Activated CD8-positive, alpha-beta T cell treated with anti-CD3 and anti-CD28 coated beads for 36 hours (primary cell): ENCODE results near the gene FOXO1. TPM values are rescaled to one million over a fixed set of nuclear protein-coding genes. Genes with fewer than 3 reads are reported as not detected.

Experiments
- ATAC-seq: fragments of 200-7000 bp; cut with Tn5 transposase; one replicate; pipeline ENCODE4 v1.10.0; 2021; ENCODE audit warnings: mild to moderate bottlenecking, moderate library complexity
- CTCF ChIA-PET: fragments of 350-600 bp; sonication (Branson Sonifier 250); formaldehyde crosslinking; loops from one replicate; lab custom pipeline; 2021; ENCODE audit warnings: antibody characterized with exemption; lab: Charles Lee
- POLR2A ChIA-PET: fragments of 350-600 bp; sonication (Branson Sonifier 250); formaldehyde crosslinking; loops from one replicate; lab custom pipeline; 2021; ENCODE audit warnings: antibody characterized with exemption; lab: Charles Lee
- DNase-seq: peaks from one replicate; pipeline ENCODE4 v3.0.0-alpha.2; 2020
- H3K27ac Mint-ChIP-seq: one replicate; pipeline ENCODE4 v1.8.0; 2021; ENCODE audit warnings: mild to moderate bottlenecking, mixed read lengths
- H3K27me3 Mint-ChIP-seq: one replicate; pipeline ENCODE4 v1.8.0; 2021; ENCODE audit warnings: mixed read lengths
- H3K36me3 Mint-ChIP-seq: one replicate; pipeline ENCODE4 v1.8.0; 2021; ENCODE audit warnings: low read depth, mixed read lengths
- H3K4me1 Mint-ChIP-seq: one replicate; pipeline ENCODE4 v1.8.0; 2021; ENCODE audit warnings: low read depth, mixed read lengths
- H3K4me3 Mint-ChIP-seq: one replicate; pipeline ENCODE4 v1.8.0; 2021; ENCODE audit warnings: mild to moderate bottlenecking, moderate library complexity, mixed read lengths
- H3K9me3 Mint-ChIP-seq: one replicate; pipeline ENCODE4 v1.8.0; 2021; ENCODE audit warnings: mixed read lengths
- intact Hi-C: fragments of 100-400 bp; cut with micrococcal nuclease; formaldehyde crosslinking; loops from one replicate; pipeline ENCODE4 v1.10.0; 2022
- total RNA-seq, 2 experiments: library from RNA; stranded (reverse); gene quantifications; one replicate each; pipeline ENCODE4 v1.2.3, GENCODE V29; 2021
- TF ChIP-seq, protein P1 (sequence below): fragments of 200-600 bp; IDR thresholded peaks from one replicate; pipeline ENCODE4 v1.8.0; 2022; ENCODE audit warnings: antibody characterized with exemption, mild to moderate bottlenecking

Gene FOXO1
- total RNA-seq, 2 experiments from 2014 or later: 30.6 to 30.8 TPM

DNA sequence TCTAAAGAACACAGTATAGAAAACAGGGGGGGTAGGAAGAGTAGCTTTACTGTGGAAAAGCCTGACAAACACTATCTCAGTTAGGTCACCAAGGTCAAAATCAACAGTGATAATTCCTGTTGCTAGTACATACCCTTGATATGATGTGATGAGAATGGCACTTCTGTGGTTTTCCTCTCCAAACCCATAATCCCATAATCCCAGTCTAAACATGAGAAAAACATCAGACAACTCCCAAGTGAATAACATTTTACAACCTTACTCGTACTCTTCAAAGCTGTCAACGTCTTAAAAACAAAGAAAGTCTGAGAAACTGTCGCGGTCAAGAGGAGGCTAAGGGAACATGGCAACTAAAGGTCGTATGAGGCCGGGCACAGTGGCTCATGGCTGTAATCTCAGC lies 137.6 kb downstream of the FOXO1 start:
- Mint-ChIP-seq H3K36me3 (peaks cover 16% of the 10 kb centered on the region), H3K4me3 (no peak overlapping the region), H3K27me3 (no peaks in the 10 kb centered on the region), H3K27ac (no peak overlapping the region), H3K9me3 (peaks cover 19% of the 10 kb centered on the region), H3K4me1 (peaks cover 27% of the 10 kb centered on the region)
- TF ChIP-seq, protein P1, sequence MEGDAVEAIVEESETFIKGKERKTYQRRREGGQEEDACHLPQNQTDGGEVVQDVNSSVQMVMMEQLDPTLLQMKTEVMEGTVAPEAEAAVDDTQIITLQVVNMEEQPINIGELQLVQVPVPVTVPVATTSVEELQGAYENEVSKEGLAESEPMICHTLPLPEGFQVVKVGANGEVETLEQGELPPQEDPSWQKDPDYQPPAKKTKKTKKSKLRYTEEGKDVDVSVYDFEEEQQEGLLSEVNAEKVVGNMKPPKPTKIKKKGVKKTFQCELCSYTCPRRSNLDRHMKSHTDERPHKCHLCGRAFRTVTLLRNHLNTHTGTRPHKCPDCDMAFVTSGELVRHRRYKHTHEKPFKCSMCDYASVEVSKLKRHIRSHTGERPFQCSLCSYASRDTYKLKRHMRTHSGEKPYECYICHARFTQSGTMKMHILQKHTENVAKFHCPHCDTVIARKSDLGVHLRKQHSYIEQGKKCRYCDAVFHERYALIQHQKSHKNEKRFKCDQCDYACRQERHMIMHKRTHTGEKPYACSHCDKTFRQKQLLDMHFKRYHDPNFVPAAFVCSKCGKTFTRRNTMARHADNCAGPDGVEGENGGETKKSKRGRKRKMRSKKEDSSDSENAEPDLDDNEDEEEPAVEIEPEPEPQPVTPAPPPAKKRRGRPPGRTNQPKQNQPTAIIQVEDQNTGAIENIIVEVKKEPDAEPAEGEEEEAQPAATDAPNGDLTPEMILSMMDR: no peak
- ChIA-PET POLR2A (no interaction called here), CTCF (no interaction called here)
- intact Hi-C loops: no loop called here
- ATAC-seq (no peak), DNase-seq (no peak)

DNA sequence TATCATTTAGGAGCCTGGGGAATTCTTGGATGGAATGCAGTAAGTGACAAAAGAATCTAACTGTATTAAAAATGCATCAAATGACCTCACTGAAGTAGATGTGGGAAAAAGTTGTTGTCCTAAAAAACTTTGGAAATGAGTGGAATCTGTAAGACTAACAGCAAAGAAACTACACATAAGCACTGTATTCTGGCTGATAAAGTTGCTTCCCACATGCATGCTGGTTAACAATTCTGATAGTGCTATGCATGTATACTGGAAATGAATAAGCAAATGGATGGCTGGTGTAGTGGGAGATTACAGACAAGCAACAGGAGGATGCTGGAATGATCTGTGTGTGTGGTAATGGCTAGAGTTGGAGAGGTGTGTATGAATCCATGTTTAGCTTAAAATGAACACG lies 138.5 kb downstream of the FOXO1 start:
- no peak for ATAC-seq
- ChIA-PET POLR2A (no interaction called here), CTCF (no interaction called here)
- no peak overlapping the region for H3K27ac Mint-ChIP-seq
- TF ChIP-seq, protein P1: no peak
- H3K27me3 Mint-ChIP-seq: no peaks in the 10 kb centered on the region
- H3K4me1 Mint-ChIP-seq: peaks cover 29% of the 10 kb centered on the region
- intact Hi-C loops: no loop called here
- DNase-seq: no peak
- no peak overlapping the region for H3K4me3 Mint-ChIP-seq
- H3K36me3 Mint-ChIP-seq: peaks cover 16% of the 10 kb centered on the region
- peaks cover 19% of the 10 kb centered on the region for H3K9me3 Mint-ChIP-seq

DNA sequence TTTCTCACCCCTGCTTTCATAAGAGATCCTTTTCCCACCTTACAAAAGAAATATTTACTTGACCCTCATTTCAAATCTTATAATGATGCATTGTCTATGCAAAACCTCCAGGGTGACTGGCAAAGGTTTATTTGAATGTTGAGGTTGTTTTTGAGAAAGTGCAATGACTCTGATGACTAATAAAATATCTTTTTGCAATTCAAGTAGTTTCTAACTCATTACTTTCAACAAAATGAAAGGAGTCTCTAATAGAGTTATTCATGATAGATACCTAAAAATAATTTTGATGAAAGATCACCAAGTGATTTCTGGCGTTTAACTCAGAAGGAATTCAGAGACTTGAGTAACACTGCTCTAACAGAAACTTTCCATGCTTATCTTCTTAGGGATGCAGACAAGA lies 144.2 kb downstream of the FOXO1 start:
- no peak overlapping the region for H3K27ac Mint-ChIP-seq
- POLR2A ChIA-PET: no interaction called here
- TF ChIP-seq, protein P1: no peak
- H3K27me3 Mint-ChIP-seq: no peaks in the 10 kb centered on the region
- H3K9me3 Mint-ChIP-seq: peaks cover 3% of the 10 kb centered on the region
- peaks cover 54% of the 10 kb centered on the region for H3K4me1 Mint-ChIP-seq
- intact Hi-C loops: no loop called here
- peaks cover 4% of the 10 kb centered on the region for H3K36me3 Mint-ChIP-seq
- no peak for DNase-seq
- H3K4me3 Mint-ChIP-seq: no peak overlapping the region
- no peak for ATAC-seq
- CTCF ChIA-PET: no interaction called here

DNA sequence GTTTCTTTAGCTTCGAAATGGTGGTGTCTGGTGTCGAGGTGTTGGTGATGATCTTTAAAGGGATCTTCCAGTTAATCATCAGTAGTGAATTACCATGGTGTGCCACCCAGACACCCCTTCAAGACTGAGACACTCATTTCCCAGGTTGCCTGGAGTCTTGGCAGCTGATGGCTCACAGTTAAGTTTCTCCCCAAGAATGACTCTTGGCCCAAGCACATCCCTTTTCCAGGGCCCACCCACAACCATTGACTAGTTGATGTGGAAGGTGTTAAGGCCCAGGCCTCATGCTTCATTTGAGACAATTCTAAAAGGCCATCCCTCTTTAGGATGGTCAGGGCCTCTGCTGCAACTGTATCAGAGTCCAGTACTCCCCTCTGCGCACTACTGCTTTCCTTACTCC lies 145.5 kb downstream of the FOXO1 start:
- no peak for DNase-seq
- Mint-ChIP-seq H3K4me3 (no peak overlapping the region), H3K27ac (no peak overlapping the region), H3K4me1 (peaks cover 65% of the 10 kb centered on the region), H3K27me3 (no peaks in the 10 kb centered on the region), H3K9me3 (peaks cover 3% of the 10 kb centered on the region), H3K36me3 (peaks cover 4% of the 10 kb centered on the region)
- ChIA-PET CTCF (no interaction called here), POLR2A (interaction anchor here (0.7 kb wide), 2 partner anchors 13 to 141 kb away, joined by 3 read pairs; no protein-coding TSS in a partner anchor)
- TF ChIP-seq, protein P1: no peak
- ATAC-seq: no peak
- intact Hi-C loops: no loop called here

DNA sequence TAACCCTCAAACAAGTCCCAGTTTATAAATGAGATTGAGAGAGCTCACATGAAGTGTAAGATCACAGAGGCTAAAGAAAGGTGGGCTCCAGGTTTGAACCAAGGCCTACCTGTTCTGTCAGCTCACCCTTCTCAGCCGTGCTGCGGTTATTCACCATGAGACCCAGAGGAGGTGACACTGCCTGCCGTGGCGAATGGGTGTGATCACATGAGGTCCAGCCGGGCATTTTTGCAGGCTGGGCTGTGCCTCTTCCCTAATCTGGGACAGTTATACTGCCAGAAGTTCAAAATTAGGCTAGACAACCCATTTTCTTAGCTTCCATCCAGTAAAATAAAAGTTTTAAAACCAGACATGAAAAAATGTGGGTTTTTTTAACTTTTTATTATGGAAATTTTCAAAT lies 146.8 kb downstream of the FOXO1 start:
- Mint-ChIP-seq H3K9me3 (peaks cover 4% of the 10 kb centered on the region), H3K4me3 (no peak overlapping the region), H3K4me1 (peaks cover 61% of the 10 kb centered on the region), H3K27me3 (no peaks in the 10 kb centered on the region), H3K27ac (peak overlapping the region; percentile 62), H3K36me3 (no peaks in the 10 kb centered on the region)
- TF ChIP-seq, protein P1: no peak
- ChIA-PET CTCF (no interaction called here), POLR2A (interaction anchor here (0.7 kb wide), 1 partner anchor 846 kb away, joined by 3 read pairs; no protein-coding TSS in a partner anchor)
- ATAC-seq (no peak), DNase-seq (no peak)
- intact Hi-C loops: loop anchor here (5.0 to 10.0 kb wide), 3 partner anchors 132 to 455 kb away; no protein-coding TSS in a partner anchor
